Measurements from ENCODE around the gene MTHFD2. TPM values are rescaled to one million over a fixed set of nuclear protein-coding genes. Genes with fewer than 3 reads are reported as not detected.
A peak's percentile ranks its signal among the peaks of the same experiment; 100 is the strongest.

Gene MTHFD2
- total and polyA plus RNA-seq, 2 donors (not counting 1 experiment from before 2014, with no cell fraction given): 9.5 to 18.0 TPM

DNA sequence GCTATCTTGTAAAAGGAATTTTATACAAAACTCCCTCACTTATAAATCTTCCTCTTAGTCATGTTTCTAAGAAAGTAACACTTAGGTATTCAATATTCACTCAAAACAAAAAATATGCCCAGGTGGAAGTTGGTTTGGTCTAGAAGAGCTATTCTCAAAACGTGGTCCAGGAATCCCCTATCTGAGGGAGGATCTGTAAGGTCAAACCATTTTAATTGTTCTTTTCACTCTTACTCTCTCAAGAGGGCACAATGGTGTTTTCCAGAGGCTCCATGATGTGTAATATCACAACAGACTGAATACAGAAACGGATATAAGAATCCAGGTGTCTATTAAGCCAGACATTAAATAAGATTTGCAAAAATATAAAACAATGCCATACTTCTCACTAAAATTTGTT lies 29.7 kb upstream of the MTHFD2 start:
- Histone ChIP-seq H3K27ac (ENCODE audit: low read length in 2 of 2) (no peak overlapping the region), H3K4me2 (replicated peaks; ENCODE audit: low read depth, low read length, poor library complexity, severe bottlenecking) (no peak overlapping the region), H3K9me3 (ENCODE audit: control extremely low read depth in 1 of 3, control insufficient read depth in 2 of 3, insufficient read depth in 1 of 3, low read length in 2 of 3) (peaks cover 0 to 3% (median 3%) of the 10 kb centered on the region in 3 donors), H3K79me2 (ENCODE audit: control insufficient read depth, insufficient read depth, low read length) (peaks cover 95% of the 10 kb centered on the region), H3K4me3 (ENCODE audit: control extremely low read depth in 1 of 5, extremely low read depth in 1 of 5, insufficient read depth in 1 of 5, low read depth in 2 of 5, low read length in 4 of 5) (no peak overlapping the region), H3K27me3 (replicated peaks in 1 of 4; ENCODE audit: control extremely low read depth in 1 of 4, control insufficient read depth in 3 of 4, insufficient read depth in 4 of 4, low read length in 3 of 4) (no peaks in the 10 kb centered on the region), H3K36me3 (replicated peaks in 1 of 2; ENCODE audit: control extremely low read depth in 1 of 2, control insufficient read depth in 1 of 2, extremely low read depth in 1 of 2, insufficient read depth in 2 of 2, low read length in 1 of 2) (peaks cover 16 to 78% of the 10 kb centered on the region in 2 experiments), H3K9ac (ENCODE audit: low read length) (no peak overlapping the region), H4K20me1 (ENCODE audit: control insufficient read depth, insufficient read depth, low read length, poor library complexity, severe bottlenecking) (peaks cover 76% of the 10 kb centered on the region), H3K4me1 (ENCODE audit: control insufficient read depth in 2 of 2, insufficient read depth in 2 of 2, low read length in 2 of 2) (peaks cover 13% of the 10 kb centered on the region in 2 donors), H2AFZ (ENCODE audit: insufficient read depth, low read depth, low read length, poor library complexity, severe bottlenecking) (no peak overlapping the region)
- ATAC-seq (ENCODE audit: low read depth) (no peak), DNase-seq (no peak)
- WGBS (ENCODE audit: insufficient coverage): no CpG with 5 or more reads among the region's 2 CpGs
- ChIA-PET POLR2A (no interaction called here), CTCF (interaction anchor here (1.7 to 2.0 kb wide), 2 partner anchors 10 to 30 kb away, joined by 6 to 7 read pairs; partner anchors contain the start of genes MOB1A and MTHFD2)
- H3K4me3 Mint-ChIP-seq: no peak overlapping the region
- intact Hi-C loops (cut with micrococcal nuclease): loop anchor here (5.0 kb wide), 1 partner anchor 39 kb away; no protein-coding TSS in a partner anchor
- H3K4me1 Mint-ChIP-seq: peaks cover 20% of the 10 kb centered on the region
- no peaks in the 10 kb centered on the region for H3K27me3 Mint-ChIP-seq
- peaks cover 2% of the 10 kb centered on the region for H3K9me3 Mint-ChIP-seq (ENCODE audit: insufficient read depth)
- H3K27ac Mint-ChIP-seq: peak overlapping the region; percentile 1
- TF ChIP-seq, protein P1, sequence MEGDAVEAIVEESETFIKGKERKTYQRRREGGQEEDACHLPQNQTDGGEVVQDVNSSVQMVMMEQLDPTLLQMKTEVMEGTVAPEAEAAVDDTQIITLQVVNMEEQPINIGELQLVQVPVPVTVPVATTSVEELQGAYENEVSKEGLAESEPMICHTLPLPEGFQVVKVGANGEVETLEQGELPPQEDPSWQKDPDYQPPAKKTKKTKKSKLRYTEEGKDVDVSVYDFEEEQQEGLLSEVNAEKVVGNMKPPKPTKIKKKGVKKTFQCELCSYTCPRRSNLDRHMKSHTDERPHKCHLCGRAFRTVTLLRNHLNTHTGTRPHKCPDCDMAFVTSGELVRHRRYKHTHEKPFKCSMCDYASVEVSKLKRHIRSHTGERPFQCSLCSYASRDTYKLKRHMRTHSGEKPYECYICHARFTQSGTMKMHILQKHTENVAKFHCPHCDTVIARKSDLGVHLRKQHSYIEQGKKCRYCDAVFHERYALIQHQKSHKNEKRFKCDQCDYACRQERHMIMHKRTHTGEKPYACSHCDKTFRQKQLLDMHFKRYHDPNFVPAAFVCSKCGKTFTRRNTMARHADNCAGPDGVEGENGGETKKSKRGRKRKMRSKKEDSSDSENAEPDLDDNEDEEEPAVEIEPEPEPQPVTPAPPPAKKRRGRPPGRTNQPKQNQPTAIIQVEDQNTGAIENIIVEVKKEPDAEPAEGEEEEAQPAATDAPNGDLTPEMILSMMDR (IDR thresholded peaks at IDR 0.05): no peak
- no peak for TF ChIP-seq EZH2 (IDR thresholded peaks at IDR 0.05; ENCODE audit: borderline replicate concordance, insufficient read depth, low read depth, low read length, poor library complexity, severe bottlenecking)

DNA sequence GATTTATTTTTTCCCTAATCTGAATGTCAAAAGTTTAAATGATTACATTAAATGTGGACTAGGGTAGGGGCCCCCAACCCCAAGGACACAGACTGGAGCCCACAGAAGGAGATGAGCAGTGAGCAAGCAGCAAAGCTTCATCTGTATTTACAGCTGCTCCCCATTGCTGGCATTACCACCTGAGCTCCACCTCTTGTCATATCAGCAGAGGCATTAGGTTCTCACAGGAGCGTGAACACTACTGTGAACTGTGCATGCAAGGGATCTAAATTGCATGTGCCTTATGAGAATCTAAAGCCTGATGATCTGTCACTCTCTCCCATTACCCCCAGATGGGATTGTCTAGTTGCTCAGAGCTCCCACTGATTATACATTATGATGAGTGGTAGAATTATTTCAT lies 23.5 kb upstream of the MTHFD2 start:
- Histone ChIP-seq H2AFZ (ENCODE audit: insufficient read depth, low read depth, low read length, poor library complexity, severe bottlenecking) (no peak overlapping the region), H4K20me1 (ENCODE audit: control insufficient read depth, insufficient read depth, low read length, poor library complexity, severe bottlenecking) (peaks cover 83% of the 10 kb centered on the region), H3K4me3 (ENCODE audit: control extremely low read depth in 1 of 5, extremely low read depth in 1 of 5, insufficient read depth in 1 of 5, low read depth in 2 of 5, low read length in 4 of 5) (no peak overlapping the region), H3K27me3 (replicated peaks in 1 of 4; ENCODE audit: control extremely low read depth in 1 of 4, control insufficient read depth in 3 of 4, insufficient read depth in 4 of 4, low read length in 3 of 4) (no peaks in the 10 kb centered on the region), H3K4me2 (replicated peaks; ENCODE audit: low read depth, low read length, poor library complexity, severe bottlenecking) (peak overlapping the region; percentile 82), H3K36me3 (replicated peaks in 1 of 2; ENCODE audit: control extremely low read depth in 1 of 2, control insufficient read depth in 1 of 2, extremely low read depth in 1 of 2, insufficient read depth in 2 of 2, low read length in 1 of 2) (peaks cover 1 to 19% of the 10 kb centered on the region in 2 experiments), H3K27ac (ENCODE audit: low read length in 2 of 2) (peak overlapping the region in 1 of 2 donors; percentile 62), H3K9ac (ENCODE audit: low read length) (no peak overlapping the region), H3K4me1 (ENCODE audit: control insufficient read depth in 2 of 2, insufficient read depth in 2 of 2, low read length in 2 of 2) (peaks cover 47 to 50% of the 10 kb centered on the region in 2 donors), H3K79me2 (ENCODE audit: control insufficient read depth, insufficient read depth, low read length) (peaks cover 88% of the 10 kb centered on the region), H3K9me3 (ENCODE audit: control extremely low read depth in 1 of 3, control insufficient read depth in 2 of 3, insufficient read depth in 1 of 3, low read length in 2 of 3) (peaks cover 0 to 13% (median 0%) of the 10 kb centered on the region in 3 donors)
- Mint-ChIP-seq H3K27me3 (no peaks in the 10 kb centered on the region), H3K4me1 (peaks cover 45% of the 10 kb centered on the region), H3K9me3 (ENCODE audit: insufficient read depth) (no peaks in the 10 kb centered on the region), H3K27ac (no peak overlapping the region), H3K4me3 (peak overlapping the region; percentile 59)
- ChIA-PET POLR2A (no interaction called here), CTCF (interaction anchor here (1.7 kb wide), 1 partner anchor 24 kb away, joined by 10 read pairs; the partner anchor contains the start of gene MTHFD2)
- DNase-seq (no peak), ATAC-seq (ENCODE audit: low read depth) (no peak)
- TF ChIP-seq, protein P1 (IDR thresholded peaks at IDR 0.05): no peak
- TF ChIP-seq EZH2 (IDR thresholded peaks at IDR 0.05; ENCODE audit: borderline replicate concordance, insufficient read depth, low read depth, low read length, poor library complexity, severe bottlenecking): no peak
- intact Hi-C loops (cut with micrococcal nuclease): loop anchor here (5.0 kb wide), 3 partner anchors 37 to 282 kb away; partner anchors contain the start of genes INO80B and WBP1
- WGBS (ENCODE audit: insufficient coverage): no CpG with 5 or more reads among the region's 1 CpG
